G401 (cell line): ENCODE data around the gene AZIN2. TPM values are rescaled to one million over a fixed set of nuclear protein-coding genes. Genes with fewer than 3 reads are reported as not detected.
"Not testable (repeated sequence)": the region's sequence is repeated elsewhere in the genome, so short reads cannot be mapped to it uniquely, and the experiment has no call there.

Source experiments
- DNase-seq: peaks from one replicate; pipeline ENCODE4 v3.0.0-alpha.2; 2015; ENCODE audit warnings: low spot score
- in situ Hi-C: cut with HindIII; loops from 2 replicates; pipeline ENCODE4 v1.10.0; 2016; ENCODE audit warnings: low sequenced_read_pairs, mixed read lengths
- total RNA-seq: library from RNA; depleted of rRNA; stranded (reverse); fragments of >200 nt; shearing (Covaris generic); gene quantifications from 2 replicates; pipeline ENCODE4 v1.2.3, GENCODE V29; 2014

The AZIN2 gene
- total RNA-seq, 1 experiment from 2014 or later = 13.6 TPM

GRCh38 chr1:33120436-33121231 is 39.7 kb downstream of the AZIN2 start:
- DNase-seq = no peak
- in situ Hi-C loops = no loop called here

GRCh38 chr1:33121728-33122127 is 40.8 kb downstream of the AZIN2 start:
- in situ Hi-C loops = no loop called here

GRCh38 chr1:33122483-33123178 is 41.7 kb downstream of the AZIN2 start:
- in situ Hi-C loops = no loop called here

More at GRCh38 chr1:33121728-33122127, 40.8 kb downstream of the AZIN2 start:
- DNase-seq = no peak

GRCh38 chr1:33123266-33123665 is 42.3 kb downstream of the AZIN2 start:
- in situ Hi-C loops = no loop called here
- DNase-seq = no peak

More at GRCh38 chr1:33122483-33123178, 41.7 kb downstream of the AZIN2 start:
- DNase-seq = no peak

GRCh38 chr1:33124647-33125046 is 43.7 kb downstream of the AZIN2 start:
- in situ Hi-C loops, DNase-seq: not testable (repeated sequence)

GRCh38 chr1:33126411-33127000 is 45.6 kb downstream of the AZIN2 start:
- in situ Hi-C loops = no loop called here
- no peak for DNase-seq

- DNase-seq = peak; percentile 99
- in situ Hi-C loops = no loop called here
Measured at GRCh38 chr1:33127001-33127823, 46.3 kb downstream of the AZIN2 start.

GRCh38 chr1:33128781-33129180 is 47.8 kb downstream of the AZIN2 start:
- in situ Hi-C loops = no loop called here
- no peak for DNase-seq

GRCh38 chr1:33130297-33130696 is 49.3 kb downstream of the AZIN2 start:
- in situ Hi-C loops = no loop called here
- no peak for DNase-seq

GRCh38 chr1:33131191-33131590 is 50.2 kb downstream of the AZIN2 start:
- no peak for DNase-seq
- in situ Hi-C loops = no loop called here

GRCh38 chr1:33132549-33132948 is 51.6 kb downstream of the AZIN2 start:
- in situ Hi-C loops = no loop called here
- DNase-seq = no peak

- in situ Hi-C loops = no loop called here
Measured at GRCh38 chr1:33133478-33134105, 52.6 kb downstream of the AZIN2 start.

GRCh38 chr1:33136041-33136440 is 55.1 kb downstream of the AZIN2 start:
- in situ Hi-C loops, DNase-seq: not testable (repeated sequence)

More at GRCh38 chr1:33133478-33134105, 52.6 kb downstream of the AZIN2 start:
- DNase-seq = no peak

GRCh38 chr1:33137800-33138199 is 56.8 kb downstream of the AZIN2 start:
- in situ Hi-C loops = no loop called here
- DNase-seq = peak; percentile 58

GRCh38 chr1:33140153-33141149 is 59.5 kb downstream of the AZIN2 start:
- peak; percentile 33 for DNase-seq
- in situ Hi-C loops = no loop called here

GRCh38 chr1:33141216-33141615 is 60.3 kb downstream of the AZIN2 start:
- in situ Hi-C loops = no loop called here
- no peak for DNase-seq

- no peak for DNase-seq
- in situ Hi-C loops = no loop called here
Measured at GRCh38 chr1:33141781-33142180, 60.8 kb downstream of the AZIN2 start.
